ENCODE data around the gene GNG10. TPM values are rescaled to one million over a fixed set of nuclear protein-coding genes. Genes with fewer than 3 reads are reported as not detected.

The GNG10 gene
- polyA plus RNA-seq, 1 donor = 59.3 TPM

DNA sequence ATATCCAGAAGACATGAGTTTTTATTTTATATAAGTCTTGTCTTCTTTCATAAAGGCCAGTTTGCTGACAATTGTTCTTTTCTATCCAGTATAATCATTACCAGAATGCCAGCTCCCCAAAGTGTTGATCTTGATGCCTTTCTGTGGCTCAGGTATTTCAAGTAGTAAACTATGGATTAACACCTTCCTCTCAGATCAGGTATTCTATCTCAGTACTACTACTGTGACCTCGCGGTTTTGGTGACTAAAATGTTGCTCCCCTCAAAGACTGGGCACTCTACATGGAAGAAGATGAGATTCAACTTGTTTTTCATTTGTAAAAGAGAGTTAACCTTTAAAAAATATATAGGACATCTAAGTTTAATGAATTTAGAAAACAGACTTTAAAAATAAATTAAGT is 58.1 kb downstream of the GNG10 start:
- no peak for DNase-seq

Other genes starting within 250 kb of the GNG10 start
- 95.2 TPM for gene ECPAS, start 177.2 kb upstream of the GNG10 start, polyA plus RNA-seq (ENCODE audit: insufficient read length)
- 3.9 TPM for gene ZNF483, start 136.4 kb upstream of the GNG10 start, polyA plus RNA-seq (ENCODE audit: insufficient read length)
- 278 TPM for gene PTGR1, start 62.0 kb upstream of the GNG10 start, polyA plus RNA-seq (ENCODE audit: insufficient read length)
- 16.5 TPM for gene DNAJC25, start 30.3 kb upstream of the GNG10 start, polyA plus RNA-seq (ENCODE audit: insufficient read length)
- 1.5 TPM for gene SHOC1, start 133.3 kb downstream of the GNG10 start, polyA plus RNA-seq (ENCODE audit: insufficient read length)
- 84.3 TPM for gene UGCG, start 235.2 kb downstream of the GNG10 start, polyA plus RNA-seq (ENCODE audit: insufficient read length)

Data from left kidney (tissue), 2 donors.